GM13976 (cell line): ENCODE results near the gene CA7.

Experiments
- DNase-seq: peaks from one replicate; pipeline ENCODE4 v3.0.0; 2012; ENCODE audit warnings: low spot score
- CTCF ChIP-seq: IDR thresholded peaks from 2 replicates; pipeline ENCODE4 v1.5.1; 2012; ENCODE audit warnings: borderline replicate concordance, mild to moderate bottlenecking; ENCODE audit not compliant: insufficient read depth; ENCODE audit errors: extremely low read depth, missing control alignments, control extremely low read depth
- in situ Hi-C: fragments of 300-500 bp; cut with MboI; formaldehyde crosslinking; loops from one replicate; pipeline ENCODE4 v1.12.0; 2022; ENCODE audit warnings: low sequenced_read_pairs, mixed read lengths, inconsistent platforms; ENCODE audit not compliant: unreplicated experiment

CA7 gene

GRCh38 chr16:66880288-66881013 lies 36.2 kb downstream of the CA7 start, which contains the start of gene PDP2:
PDP2 (plus strand) TSS chr16:66880515; CDS start chr16:66884285, 3,770 bp downstream.
- DNase-seq: peak; percentile 96
- TF ChIP-seq CTCF: no peak
- in situ Hi-C loops: no loop called here

- no peak for DNase-seq
- no peak for TF ChIP-seq CTCF
- in situ Hi-C loops: no loop called here
These were observed 36.8 kb downstream of the CA7 start for GRCh38 chr16:66881014-66881417.

GRCh38 chr16:66881560-66881959 lies 37.3 kb downstream of the CA7 start:
- in situ Hi-C loops: no loop called here
- no peak for DNase-seq
- no peak for TF ChIP-seq CTCF

GRCh38 chr16:66881964-66882508 lies 37.8 kb downstream of the CA7 start:
- TF ChIP-seq CTCF: no peak
- DNase-seq: no peak
- in situ Hi-C loops: no loop called here

- DNase-seq: no peak
- in situ Hi-C loops: no loop called here
These were observed 38.5 kb downstream of the CA7 start for GRCh38 chr16:66882702-66883101.

GRCh38 chr16:66885491-66885890 lies 41.3 kb downstream of the CA7 start:
- no peak for DNase-seq
- TF ChIP-seq CTCF: no peak
- in situ Hi-C loops: no loop called here

More at GRCh38 chr16:66882702-66883101, 38.5 kb downstream of the CA7 start:
- no peak for TF ChIP-seq CTCF
